ENCODE measurements around the gene MRPL41. TPM values are rescaled to one million over a fixed set of nuclear protein-coding genes. Genes with fewer than 3 reads are reported as not detected.

Gene MRPL41
- total and polyA plus RNA-seq, 2 experiments from 2014 or later = 32.8 to 146 TPM

DNA sequence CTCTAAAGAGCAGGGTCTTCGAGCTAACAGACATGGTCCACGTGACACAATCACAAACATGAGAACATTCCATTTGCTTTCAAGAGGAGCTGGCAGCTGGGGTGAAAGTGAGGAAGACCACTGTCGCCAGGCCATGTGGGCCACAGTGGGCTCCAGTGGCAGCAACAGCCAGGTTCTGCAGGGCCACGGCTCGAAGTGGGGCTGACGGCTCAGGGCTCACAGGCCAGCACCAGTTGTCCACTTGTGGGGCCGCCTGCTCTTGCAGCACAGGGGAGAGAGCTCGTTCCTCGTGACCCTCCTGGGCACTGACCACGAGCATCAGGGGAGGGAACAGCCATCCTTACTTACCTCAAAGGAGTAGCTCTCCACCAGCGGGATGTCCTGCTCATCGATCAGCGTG lies 36.6 kb downstream of the MRPL41 start:
- Histone ChIP-seq H3K4me3 (no peak overlapping the region), H3K27ac (ENCODE audit: low read depth) (no peak overlapping the region), H4K20me1 (replicated peaks; ENCODE audit: insufficient read depth) (peaks cover 14% of the 10 kb centered on the region; the same call in 1 of the 2 replicates), H3K27me3 (ENCODE audit: insufficient read depth) (no peaks in the 10 kb centered on the region), H3K79me2 (replicated peaks; ENCODE audit: insufficient read depth) (peaks cover 17% of the 10 kb centered on the region), H3K4me2 (no peak overlapping the region), H2AFZ (no peak overlapping the region), H3F3A (replicated peaks; ENCODE audit: low read depth) (0 out of 2 replicates have a peak, but pooled peaks cover 7% of the 10 kb centered on the region), H3K4me1 (ENCODE audit: insufficient read depth) (peaks cover 9% of the 10 kb centered on the region), H3K36me3 (ENCODE audit: insufficient read depth) (peaks cover 15% of the 10 kb centered on the region), H3K9me2 (ENCODE audit: insufficient read depth) (no peaks in the 10 kb centered on the region)
- no peak for TF ChIP-seq POLR2AphosphoS5 (IDR thresholded peaks at IDR 0.05; ENCODE audit: low read depth)
- no peak for TF ChIP-seq CREB1 (CRISPR knock-in tag; IDR thresholded peaks at IDR 0.05; ENCODE audit: low read depth)
- TF ChIP-seq EZH2 (IDR thresholded peaks at IDR 0.05; ENCODE audit: low read depth, unreplicated experiment) = no peak
- no peak for TF ChIP-seq ZNF331 (CRISPR knock-in tag; IDR thresholded peaks at IDR 0.05; ENCODE audit: low read depth)
- TF ChIP-seq ZNF114 (CRISPR knock-in tag; IDR thresholded peaks at IDR 0.05) = no peak
- TF ChIP-seq CTCF (conservative IDR thresholded peaks at IDR 0.05; ENCODE audit: low read depth in 2 of 2) = no peak
- TF ChIP-seq STAT1 (IDR thresholded peaks at IDR 0.05; ENCODE audit: unreplicated experiment) = no peak
- TF ChIP-seq NANOG (IDR thresholded peaks at IDR 0.05; ENCODE audit: borderline replicate concordance) = no peak
- TF ChIP-seq ETS1 (IDR thresholded peaks at IDR 0.05) = no peak
- TF ChIP-seq, protein P1, sequence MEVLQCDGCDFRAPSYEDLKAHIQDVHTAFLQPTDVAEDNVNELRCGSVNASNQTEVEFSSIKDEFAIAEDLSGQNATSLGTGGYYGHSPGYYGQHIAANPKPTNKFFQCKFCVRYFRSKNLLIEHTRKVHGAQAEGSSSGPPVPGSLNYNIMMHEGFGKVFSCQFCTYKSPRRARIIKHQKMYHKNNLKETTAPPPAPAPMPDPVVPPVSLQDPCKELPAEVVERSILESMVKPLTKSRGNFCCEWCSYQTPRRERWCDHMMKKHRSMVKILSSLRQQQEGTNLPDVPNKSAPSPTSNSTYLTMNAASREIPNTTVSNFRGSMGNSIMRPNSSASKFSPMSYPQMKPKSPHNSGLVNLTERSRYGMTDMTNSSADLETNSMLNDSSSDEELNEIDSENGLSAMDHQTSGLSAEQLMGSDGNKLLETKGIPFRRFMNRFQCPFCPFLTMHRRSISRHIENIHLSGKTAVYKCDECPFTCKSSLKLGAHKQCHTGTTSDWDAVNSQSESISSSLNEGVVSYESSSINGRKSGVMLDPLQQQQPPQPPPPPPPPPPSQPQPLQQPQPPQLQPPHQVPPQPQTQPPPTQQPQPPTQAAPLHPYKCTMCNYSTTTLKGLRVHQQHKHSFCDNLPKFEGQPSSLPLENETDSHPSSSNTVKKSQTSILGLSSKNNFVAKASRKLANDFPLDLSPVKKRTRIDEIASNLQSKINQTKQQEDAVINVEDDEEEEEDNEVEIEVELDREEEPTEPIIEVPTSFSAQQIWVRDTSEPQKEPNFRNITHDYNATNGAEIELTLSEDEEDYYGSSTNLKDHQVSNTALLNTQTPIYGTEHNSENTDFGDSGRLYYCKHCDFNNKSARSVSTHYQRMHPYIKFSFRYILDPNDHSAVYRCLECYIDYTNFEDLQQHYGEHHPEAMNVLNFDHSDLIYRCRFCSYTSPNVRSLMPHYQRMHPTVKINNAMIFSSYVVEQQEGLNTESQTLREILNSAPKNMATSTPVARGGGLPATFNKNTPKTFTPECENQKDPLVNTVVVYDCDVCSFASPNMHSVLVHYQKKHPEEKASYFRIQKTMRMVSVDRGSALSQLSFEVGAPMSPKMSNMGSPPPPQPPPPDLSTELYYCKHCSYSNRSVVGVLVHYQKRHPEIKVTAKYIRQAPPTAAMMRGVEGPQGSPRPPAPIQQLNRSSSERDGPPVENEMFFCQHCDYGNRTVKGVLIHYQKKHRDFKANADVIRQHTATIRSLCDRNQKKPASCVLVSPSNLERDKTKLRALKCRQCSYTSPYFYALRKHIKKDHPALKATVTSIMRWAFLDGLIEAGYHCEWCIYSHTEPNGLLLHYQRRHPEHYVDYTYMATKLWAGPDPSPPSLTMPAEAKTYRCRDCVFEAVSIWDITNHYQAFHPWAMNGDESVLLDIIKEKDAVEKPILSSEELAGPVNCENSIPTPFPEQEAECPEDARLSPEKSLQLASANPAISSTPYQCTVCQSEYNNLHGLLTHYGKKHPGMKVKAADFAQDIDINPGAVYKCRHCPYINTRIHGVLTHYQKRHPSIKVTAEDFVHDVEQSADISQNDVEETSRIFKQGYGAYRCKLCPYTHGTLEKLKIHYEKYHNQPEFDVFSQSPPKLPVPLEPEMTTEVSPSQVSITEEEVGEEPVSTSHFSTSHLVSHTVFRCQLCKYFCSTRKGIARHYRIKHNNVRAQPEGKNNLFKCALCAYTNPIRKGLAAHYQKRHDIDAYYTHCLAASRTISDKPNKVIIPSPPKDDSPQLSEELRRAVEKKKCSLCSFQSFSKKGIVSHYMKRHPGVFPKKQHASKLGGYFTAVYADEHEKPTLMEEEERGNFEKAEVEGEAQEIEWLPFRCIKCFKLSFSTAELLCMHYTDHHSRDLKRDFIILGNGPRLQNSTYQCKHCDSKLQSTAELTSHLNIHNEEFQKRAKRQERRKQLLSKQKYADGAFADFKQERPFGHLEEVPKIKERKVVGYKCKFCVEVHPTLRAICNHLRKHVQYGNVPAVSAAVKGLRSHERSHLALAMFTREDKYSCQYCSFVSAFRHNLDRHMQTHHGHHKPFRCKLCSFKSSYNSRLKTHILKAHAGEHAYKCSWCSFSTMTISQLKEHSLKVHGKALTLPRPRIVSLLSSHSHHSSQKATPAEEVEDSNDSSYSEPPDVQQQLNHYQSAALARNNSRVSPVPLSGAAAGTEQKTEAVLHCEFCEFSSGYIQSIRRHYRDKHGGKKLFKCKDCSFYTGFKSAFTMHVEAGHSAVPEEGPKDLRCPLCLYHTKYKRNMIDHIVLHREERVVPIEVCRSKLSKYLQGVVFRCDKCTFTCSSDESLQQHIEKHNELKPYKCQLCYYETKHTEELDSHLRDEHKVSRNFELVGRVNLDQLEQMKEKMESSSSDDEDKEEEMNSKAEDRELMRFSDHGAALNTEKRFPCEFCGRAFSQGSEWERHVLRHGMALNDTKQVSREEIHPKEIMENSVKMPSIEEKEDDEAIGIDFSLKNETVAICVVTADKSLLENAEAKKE (CRISPR knock-in tag; IDR thresholded peaks at IDR 0.05) = no peak
- TF ChIP-seq, protein P2, sequence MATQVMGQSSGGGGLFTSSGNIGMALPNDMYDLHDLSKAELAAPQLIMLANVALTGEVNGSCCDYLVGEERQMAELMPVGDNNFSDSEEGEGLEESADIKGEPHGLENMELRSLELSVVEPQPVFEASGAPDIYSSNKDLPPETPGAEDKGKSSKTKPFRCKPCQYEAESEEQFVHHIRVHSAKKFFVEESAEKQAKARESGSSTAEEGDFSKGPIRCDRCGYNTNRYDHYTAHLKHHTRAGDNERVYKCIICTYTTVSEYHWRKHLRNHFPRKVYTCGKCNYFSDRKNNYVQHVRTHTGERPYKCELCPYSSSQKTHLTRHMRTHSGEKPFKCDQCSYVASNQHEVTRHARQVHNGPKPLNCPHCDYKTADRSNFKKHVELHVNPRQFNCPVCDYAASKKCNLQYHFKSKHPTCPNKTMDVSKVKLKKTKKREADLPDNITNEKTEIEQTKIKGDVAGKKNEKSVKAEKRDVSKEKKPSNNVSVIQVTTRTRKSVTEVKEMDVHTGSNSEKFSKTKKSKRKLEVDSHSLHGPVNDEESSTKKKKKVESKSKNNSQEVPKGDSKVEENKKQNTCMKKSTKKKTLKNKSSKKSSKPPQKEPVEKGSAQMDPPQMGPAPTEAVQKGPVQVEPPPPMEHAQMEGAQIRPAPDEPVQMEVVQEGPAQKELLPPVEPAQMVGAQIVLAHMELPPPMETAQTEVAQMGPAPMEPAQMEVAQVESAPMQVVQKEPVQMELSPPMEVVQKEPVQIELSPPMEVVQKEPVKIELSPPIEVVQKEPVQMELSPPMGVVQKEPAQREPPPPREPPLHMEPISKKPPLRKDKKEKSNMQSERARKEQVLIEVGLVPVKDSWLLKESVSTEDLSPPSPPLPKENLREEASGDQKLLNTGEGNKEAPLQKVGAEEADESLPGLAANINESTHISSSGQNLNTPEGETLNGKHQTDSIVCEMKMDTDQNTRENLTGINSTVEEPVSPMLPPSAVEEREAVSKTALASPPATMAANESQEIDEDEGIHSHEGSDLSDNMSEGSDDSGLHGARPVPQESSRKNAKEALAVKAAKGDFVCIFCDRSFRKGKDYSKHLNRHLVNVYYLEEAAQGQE (IDR thresholded peaks at IDR 0.05; ENCODE audit: unreplicated experiment) = no peak
- TF ChIP-seq EZH2phosphoT487 (IDR thresholded peaks at IDR 0.05; ENCODE audit: unreplicated experiment) = no peak
- no peak for TF ChIP-seq JUNB (IDR thresholded peaks at IDR 0.05; ENCODE audit: unreplicated experiment)
- Mint-ChIP-seq H3K36me3 (ENCODE audit: low read depth) (peaks cover 52% of the 10 kb centered on the region), H3K4me3 (peak overlapping the region; percentile 88; the same call in 2 of the 3 replicates), H3K9me3 (peaks cover 2% of the 10 kb centered on the region; the same call in 1 of the 3 replicates), H3K27me3 (ENCODE audit: insufficient read depth, low read depth, poor library complexity) (peaks cover 18% of the 10 kb centered on the region), H3K27ac (no peak overlapping the region), H3K4me1 (peaks cover 5% of the 10 kb centered on the region; the same call in 2 of the 3 replicates)
- DNase-seq (ENCODE audit: low spot score) = no peak
- ATAC-seq = no peak
